AG09309 (cell line): Measurements from ENCODE around the gene F13B.
A peak's percentile ranks its signal among the peaks of the same experiment; 100 is the strongest.

ENCODE experiments used
- DNase-seq: peaks from one replicate; pipeline ENCODE4 v3.0.0-alpha.2; 2010; ENCODE audit warnings: low read depth
- H3K4me3 ChIP-seq: 2 replicates; pipeline ENCODE4 v1.5.1; 2011; ENCODE audit warnings: mild to moderate bottlenecking, low read depth, low read length, moderate library complexity; ENCODE audit not compliant: control insufficient read depth
- CTCF ChIP-seq: IDR thresholded peaks from 2 replicates; pipeline ENCODE4 v1.5.1; 2011; ENCODE audit warnings: mild to moderate bottlenecking, low read depth, low read length, inconsistent platforms; ENCODE audit not compliant: insufficient read depth, control insufficient read depth; ENCODE audit errors: missing control alignments

F13B gene

GRCh38 chr1:197027359-197027758, 39.7 kb downstream of the F13B start:
- no peak for DNase-seq
- TF ChIP-seq CTCF: no peak
- no peak overlapping the region for H3K4me3 ChIP-seq

DNA sequence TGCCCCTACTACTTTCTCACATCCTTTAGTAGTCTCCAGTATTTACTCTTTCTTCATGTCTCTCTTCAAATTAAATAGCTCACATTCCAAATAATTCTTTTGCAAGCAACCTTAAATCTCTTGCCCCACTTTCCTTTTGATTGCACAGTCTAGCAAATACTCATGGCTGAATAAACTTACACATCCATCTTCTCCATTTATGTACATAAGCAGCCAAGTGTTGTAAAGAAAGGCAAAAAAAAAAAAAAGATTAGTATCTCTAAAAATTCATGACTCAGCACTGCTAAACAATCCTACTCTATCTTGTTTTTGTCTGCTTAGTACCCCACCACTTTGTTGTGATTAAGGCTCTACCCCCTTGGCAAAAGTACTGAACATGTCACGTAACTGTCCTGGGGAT, 42.6 kb downstream of the F13B start:
- H3K4me3 ChIP-seq: no peak overlapping the region
- DNase-seq: peak; percentile 3
- no peak for TF ChIP-seq CTCF

DNA sequence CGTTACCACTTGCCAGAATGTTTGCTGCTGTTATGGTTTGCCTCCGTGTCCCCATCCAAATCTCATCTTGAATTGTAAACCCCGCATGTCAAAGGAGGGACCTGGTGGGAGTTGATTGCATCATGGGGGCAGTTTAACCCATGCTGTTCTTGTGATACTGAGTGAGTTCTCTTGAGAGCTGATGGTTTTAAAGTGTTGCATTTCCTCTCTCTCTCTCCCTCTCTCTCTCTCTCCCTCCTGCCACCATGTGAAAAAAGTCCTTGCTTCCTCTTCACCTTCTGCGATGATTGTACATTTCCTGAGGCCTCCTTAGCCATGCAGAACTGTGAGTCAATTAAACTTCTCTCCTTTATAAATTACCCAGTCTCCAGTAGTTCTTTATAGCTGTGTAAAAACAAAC, 45.3 kb downstream of the F13B start:
- no peak for TF ChIP-seq CTCF
- H3K4me3 ChIP-seq: no peak overlapping the region

GRCh38 chr1:197017558-197018146, 49.4 kb downstream of the F13B start:
- no peak for DNase-seq
- no peak for TF ChIP-seq CTCF
- H3K4me3 ChIP-seq: no peak overlapping the region

More for the DNA sequence above, 45.3 kb downstream of the F13B start:
- no peak for DNase-seq

DNA sequence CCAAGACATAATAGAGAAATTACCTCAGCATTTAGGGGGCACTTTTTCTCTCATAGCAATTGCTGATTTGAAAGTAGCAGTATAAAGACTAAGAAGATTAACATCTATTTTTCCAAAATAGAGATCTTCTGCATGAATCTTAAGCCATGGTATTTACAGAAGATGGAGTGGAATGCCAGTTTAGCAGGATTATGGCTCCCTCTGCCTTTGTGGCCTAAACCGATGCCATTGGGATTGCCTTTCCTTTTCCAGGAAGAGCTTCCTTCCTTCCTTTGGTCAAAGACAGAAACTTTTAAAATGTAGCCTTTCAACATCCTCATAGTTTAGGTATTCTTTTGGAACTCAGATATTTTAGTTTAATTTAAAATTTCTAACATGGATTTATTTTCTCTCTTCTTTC, 50.3 kb downstream of the F13B start:
- DNase-seq: no peak
- TF ChIP-seq CTCF: no peak

GRCh38 chr1:197013234-197013633, 53.8 kb downstream of the F13B start:
- no peak for TF ChIP-seq CTCF
- DNase-seq: no peak
- H3K4me3 ChIP-seq: no peak overlapping the region

More for the DNA sequence above, 50.3 kb downstream of the F13B start:
- no peak overlapping the region for H3K4me3 ChIP-seq

- no peak for TF ChIP-seq CTCF
Measured at GRCh38 chr1:197011614-197012013, 55.4 kb downstream of the F13B start.

More at GRCh38 chr1:197011614-197012013, 55.4 kb downstream of the F13B start:
- no peak for DNase-seq
- H3K4me3 ChIP-seq: no peak overlapping the region
